RWPE1 (cell line): ENCODE data around the gene MBD3.

ENCODE experiments used
- CTCF ChIA-PET: fragments of 350-600 bp; sonication (Branson Sonifier 250); formaldehyde crosslinking; extraction: SDS; loops from one replicate; lab custom pipeline; 2021; lab: Yijun Ruan, JAX
- POLR2A ChIA-PET: fragments of 400-600 bp; formaldehyde crosslinking; extraction: SDS; loops from one replicate; lab custom pipeline; 2020; ENCODE audit warnings: antibody characterized with exemption; ENCODE audit not compliant: low non-redundant PET; lab: Yijun Ruan, JAX
- DNase-seq: peaks from one replicate; pipeline ENCODE4 v3.0.0; 2012; ENCODE audit warnings: low spot score
- H3K27ac ChIP-seq: fragments of 450-650 bp; 2 replicates; pipeline ENCODE4 v1.5.1; 2017
- CTCF ChIP-seq: fragments of 450-650 bp; conservative IDR thresholded peaks from 2 replicates; pipeline ENCODE4 v1.5.1; 2017; ENCODE audit warnings: low read depth, mild to moderate bottlenecking

MBD3 gene

GRCh38 chr19:1609680-1610474 lies 17.2 kb upstream of the MBD3 start:
- no peak for DNase-seq
- POLR2A ChIA-PET = no interaction called here
- no peak for TF ChIP-seq CTCF
- CTCF ChIA-PET = interaction anchor here (0.7 kb wide), 1 partner anchor 731 kb away, joined by 4 read pairs; no protein-coding TSS in a partner anchor
- H3K27ac ChIP-seq = peak overlapping the region; percentile 94

GRCh38 chr19:1609103-1609396 lies 16.4 kb upstream of the MBD3 start:
- H3K27ac ChIP-seq = peak overlapping the region; percentile 94
- CTCF ChIA-PET = interaction anchor here (0.6 kb wide), 2 partner anchors 14 to 159 kb away, joined by 3 read pairs; no protein-coding TSS in a partner anchor
- no peak for TF ChIP-seq CTCF
- DNase-seq = no peak
- POLR2A ChIA-PET = no interaction called here

GRCh38 chr19:1608359-1609102 lies 15.9 kb upstream of the MBD3 start:
- ChIA-PET POLR2A (no interaction called here), CTCF (interaction anchor here (0.6 kb wide), 2 partner anchors 15 to 159 kb away, joined by 3 read pairs; no protein-coding TSS in a partner anchor)
- DNase-seq = no peak
- H3K27ac ChIP-seq = peak overlapping the region; percentile 94
- TF ChIP-seq CTCF = no peak

- peak overlapping the region; percentile 94 for H3K27ac ChIP-seq
- POLR2A ChIA-PET = interaction anchor here (0.5 to 1.6 kb wide), 4 partner anchors 9 to 908 kb away, joined by 3 to 5 read pairs (median 4); no protein-coding TSS in a partner anchor
- TF ChIP-seq CTCF = peak; percentile 21; the same call in 1 of the 2 replicates
- CTCF ChIA-PET = interaction anchor here (0.7 to 2.7 kb wide), 5 partner anchors 15 to 66 kb away, joined by 3 to 16 read pairs (median 5); no protein-coding TSS in a partner anchor
- DNase-seq = no peak
Measured at GRCh38 chr19:1606138-1606651, 13.5 kb upstream of the MBD3 start.

- peak within 1 kb of the TSS; percentile 94 for H3K27ac ChIP-seq
- ChIA-PET POLR2A (interaction anchor here (0.5 to 1.6 kb wide), 3 partner anchors 38 to 907 kb away, joined by 4 to 5 read pairs (median 4); no protein-coding TSS in a partner anchor), CTCF (interaction anchor here (0.9 to 2.7 kb wide), 4 partner anchors 46 to 67 kb away, joined by 3 to 16 read pairs (median 5); no protein-coding TSS in a partner anchor)
- DNase-seq = peak; percentile 99
- TF ChIP-seq CTCF = peak; percentile 70
Measured at GRCh38 chr19:1605236-1606137, 12.8 kb upstream of the MBD3 start, which contains the start of gene UQCR11. Gene UQCR11, minus strand, starts transcription at chr19:1605462. Its CDS starts 53 bp downstream, at chr19:1605409.
